Stimulated activated CD4-positive, alpha-beta T cell treated with anti-CD3 and anti-CD28 coated beads, Interleukin-2, amount 100 ng/mL, for 48 hours (primary cell): ENCODE data around the gene DDX24.

Experiments used
- DNase-seq, 2 donors: peaks; one replicate each; pipeline ENCODE4 v3.0.0-alpha.2; 2020

The DDX24 gene

DNA sequence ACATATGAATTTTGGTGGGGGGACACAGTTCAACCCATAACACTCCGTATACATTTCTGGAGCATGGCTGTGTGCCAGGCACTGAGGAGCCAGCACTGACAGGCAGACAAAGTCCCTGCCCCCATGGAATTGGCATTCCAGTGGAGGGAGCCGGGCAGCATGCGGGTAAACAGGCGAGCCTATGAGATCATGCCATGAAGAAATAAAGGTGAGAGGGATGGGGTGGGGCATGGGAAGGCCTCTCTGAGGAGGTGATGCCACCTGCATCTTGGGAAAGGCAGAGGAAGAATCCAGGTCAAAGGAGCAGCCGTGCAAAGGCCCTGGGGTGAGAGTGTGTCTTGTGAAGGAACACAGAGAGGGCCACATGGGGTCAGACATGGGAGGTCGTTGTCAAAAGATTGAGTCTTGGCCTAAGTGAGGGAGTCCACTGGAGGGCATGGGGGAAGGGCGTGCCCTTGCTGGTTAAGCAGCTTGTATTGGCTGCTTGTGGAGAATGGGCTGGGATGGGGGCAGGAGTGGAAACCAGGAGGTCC, 51.3 kb downstream of the DDX24 start:
- DNase-seq = no peak

DNA sequence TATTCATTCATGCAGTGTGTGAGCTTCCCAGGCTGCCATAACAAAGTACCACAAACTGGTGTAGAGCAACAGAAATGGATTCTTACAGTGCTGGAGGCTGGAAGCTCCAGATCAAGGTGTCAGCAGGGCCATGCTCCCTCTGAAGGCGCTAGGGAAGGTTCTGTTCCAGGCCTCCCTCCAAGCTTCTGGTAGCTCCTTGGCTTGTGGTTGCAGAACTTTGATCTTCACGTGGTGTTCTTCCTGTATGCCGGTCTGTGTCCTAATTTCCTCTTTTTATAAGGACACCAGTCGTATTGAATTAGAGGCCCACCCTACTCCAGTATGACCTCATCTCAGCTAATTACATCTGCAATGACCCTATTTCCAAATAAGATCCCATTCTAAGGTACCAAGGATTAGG, 51.7 kb downstream of the DDX24 start:
- DNase-seq = no peak

DNA sequence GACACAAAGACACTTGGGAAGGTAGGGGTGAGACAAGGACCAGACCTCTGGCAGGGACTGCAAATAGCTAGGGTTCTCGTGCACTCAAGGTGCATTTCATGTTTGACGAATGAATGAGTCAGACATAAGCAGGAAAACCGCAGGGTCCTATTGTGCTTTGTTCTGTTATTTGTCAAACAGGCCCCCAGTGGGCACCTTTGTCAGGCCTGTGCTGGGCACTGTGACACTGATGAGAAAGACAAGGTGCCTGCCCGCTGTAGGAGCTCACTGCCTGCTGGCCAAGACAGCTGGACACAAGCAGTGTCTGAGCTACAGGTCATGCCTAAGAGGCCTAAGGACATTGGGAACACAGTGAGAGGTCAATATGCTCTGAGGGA, 52.6 kb downstream of the DDX24 start:
- peak in 1 of 2 donors; percentile 23 for DNase-seq

DNA sequence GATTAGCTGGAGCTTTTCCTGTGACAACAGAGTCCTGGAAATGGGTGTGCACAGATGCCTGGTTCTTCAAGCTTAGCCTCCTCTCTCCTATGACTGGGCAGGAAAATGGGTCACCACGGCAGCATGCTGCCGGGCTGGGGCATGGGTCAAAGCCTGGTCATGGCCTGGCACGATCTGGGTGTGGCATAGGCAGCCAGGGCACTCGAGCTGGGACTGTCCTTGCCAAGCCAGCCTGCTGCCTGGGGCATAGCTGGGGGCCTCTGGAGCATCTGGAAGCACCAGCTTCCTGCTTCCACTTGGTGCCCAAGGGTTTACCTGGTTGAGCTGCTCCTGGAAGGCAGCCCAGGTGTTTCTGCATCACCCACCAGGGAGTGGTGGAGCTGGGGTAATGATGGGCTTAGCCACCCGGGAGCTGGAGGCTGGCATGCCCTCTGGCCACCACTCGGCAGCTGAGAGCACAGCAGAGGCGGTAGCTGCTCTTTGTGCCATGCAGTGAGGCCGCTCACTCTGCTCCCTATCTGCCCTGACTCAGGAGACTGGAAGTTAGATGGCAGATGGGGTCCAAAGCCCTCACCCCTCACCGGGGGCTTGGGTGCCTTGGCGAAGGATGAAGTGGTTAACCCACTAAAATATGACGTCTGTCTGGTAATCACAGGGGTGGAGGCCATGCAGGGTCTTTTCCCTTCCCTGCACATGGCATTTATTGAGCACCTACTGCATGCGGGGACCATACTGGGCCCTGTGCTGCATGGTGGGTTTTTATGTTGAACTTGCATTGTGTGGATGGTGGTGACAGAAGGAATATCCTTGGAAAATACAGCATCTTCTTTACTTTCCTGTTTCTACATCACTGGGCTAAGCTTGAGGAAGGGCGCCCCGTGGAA, 53.2 kb downstream of the DDX24 start:
- DNase-seq = no peak

DNA sequence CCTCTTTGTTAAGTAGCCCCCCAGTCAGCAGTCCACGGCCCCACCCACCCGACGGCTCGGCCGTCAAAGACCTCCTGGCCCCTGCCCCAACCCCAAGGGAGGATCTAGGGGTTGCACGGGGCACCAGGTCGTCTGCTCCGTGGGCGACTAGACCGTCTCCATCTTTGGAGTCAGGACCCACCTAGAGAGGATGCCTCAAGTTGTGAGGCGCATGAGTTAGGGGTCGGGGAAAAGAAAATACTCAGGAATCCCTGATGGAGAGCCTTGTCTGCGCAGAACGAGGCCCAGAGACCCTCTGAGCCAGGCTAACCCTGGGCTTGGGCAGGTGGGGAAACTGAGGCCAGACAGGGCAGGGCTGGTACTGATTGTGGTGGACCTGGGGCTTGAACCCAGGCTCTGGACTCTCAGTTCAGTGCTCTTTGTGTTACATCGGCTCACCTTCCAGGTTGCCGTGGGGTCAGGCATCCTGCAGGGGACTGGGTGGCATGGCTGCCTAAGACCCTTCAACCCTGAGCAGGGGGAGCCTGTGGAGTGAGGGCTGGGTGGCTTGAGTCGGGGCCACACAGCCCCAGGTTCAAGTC, 54.0 kb downstream of the DDX24 start:
- no peak for DNase-seq

DNA sequence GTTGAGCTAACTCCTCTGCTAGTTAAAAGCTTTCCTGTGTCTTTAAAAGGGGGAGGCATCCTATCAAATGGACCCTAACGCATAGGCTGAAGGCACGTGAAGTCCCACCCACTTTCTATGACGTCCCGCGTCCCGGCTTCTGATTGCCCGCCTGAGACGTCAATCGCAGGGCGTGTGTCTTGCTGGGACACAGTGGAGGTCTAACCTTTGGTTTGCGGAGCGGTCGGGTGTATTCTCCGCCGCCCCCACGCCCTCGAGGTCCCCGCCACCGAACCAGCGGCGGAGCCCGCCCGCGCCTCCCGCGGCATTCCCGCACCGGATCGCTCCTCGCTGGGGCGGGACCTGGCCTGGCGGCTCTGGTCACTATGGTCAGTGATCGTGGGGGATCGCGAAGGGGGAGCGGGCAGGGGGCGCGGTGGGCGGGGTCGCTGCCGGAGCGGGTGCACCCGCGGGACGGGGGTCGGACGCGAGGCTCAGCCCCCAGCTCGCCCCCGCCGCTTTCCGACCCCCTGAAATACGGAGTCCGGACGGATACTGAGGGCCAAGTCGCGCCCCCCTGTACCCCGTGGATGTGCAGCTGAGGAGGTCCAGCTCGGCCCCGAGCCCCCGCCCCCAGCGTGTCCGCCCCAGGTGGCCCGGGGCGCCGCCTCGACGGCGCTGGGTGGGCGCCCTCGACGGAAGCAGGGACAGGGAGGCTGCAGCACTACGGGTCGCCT, 54.7 kb downstream of the DDX24 start, which contains the start of gene OTUB2:
OTUB2 (plus strand) TSS at position 168 of the 716 bp plus-strand sequence; CDS start at position 366, 198 bp downstream.
- DNase-seq = peak; percentile 95 to 96

DNA sequence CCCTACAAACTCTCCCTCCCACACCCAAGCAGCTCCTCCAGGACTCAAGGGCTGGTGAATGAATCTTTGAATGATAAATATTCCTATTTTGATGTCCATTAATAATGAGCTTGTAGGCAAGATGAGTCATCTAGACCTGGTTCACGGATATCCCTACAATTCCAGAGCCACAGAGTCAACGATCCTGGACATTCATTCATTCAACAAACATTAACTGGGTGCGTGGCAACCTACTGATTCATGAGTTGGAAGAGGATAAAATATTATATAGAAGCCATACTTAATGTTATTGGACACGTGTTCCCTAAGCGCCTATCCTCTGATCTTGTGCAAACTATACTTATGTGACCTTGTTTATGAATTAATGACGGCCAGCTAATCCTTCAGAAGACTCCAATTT, 55.3 kb downstream of the DDX24 start:
- DNase-seq = no peak

DNA sequence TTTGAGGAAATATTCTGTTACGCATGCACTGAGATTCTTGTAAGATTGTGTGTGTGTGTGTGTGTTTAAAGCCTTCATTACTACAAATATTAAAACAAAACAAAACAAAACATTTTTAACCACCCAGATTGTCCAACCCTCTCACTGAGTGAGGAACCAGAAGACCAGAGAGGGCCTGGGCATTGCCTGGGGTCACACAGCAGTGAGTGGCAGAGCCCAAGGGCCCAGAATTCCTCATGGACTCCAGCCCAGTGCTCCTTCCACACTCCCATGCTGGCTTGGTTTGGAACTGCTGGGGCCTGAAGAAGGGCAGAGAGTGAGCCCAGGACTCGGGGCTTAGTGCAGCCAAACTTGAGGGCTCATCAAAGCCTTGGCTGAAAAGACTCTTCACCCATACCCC, 56.5 kb downstream of the DDX24 start:
- DNase-seq = no peak

DNA sequence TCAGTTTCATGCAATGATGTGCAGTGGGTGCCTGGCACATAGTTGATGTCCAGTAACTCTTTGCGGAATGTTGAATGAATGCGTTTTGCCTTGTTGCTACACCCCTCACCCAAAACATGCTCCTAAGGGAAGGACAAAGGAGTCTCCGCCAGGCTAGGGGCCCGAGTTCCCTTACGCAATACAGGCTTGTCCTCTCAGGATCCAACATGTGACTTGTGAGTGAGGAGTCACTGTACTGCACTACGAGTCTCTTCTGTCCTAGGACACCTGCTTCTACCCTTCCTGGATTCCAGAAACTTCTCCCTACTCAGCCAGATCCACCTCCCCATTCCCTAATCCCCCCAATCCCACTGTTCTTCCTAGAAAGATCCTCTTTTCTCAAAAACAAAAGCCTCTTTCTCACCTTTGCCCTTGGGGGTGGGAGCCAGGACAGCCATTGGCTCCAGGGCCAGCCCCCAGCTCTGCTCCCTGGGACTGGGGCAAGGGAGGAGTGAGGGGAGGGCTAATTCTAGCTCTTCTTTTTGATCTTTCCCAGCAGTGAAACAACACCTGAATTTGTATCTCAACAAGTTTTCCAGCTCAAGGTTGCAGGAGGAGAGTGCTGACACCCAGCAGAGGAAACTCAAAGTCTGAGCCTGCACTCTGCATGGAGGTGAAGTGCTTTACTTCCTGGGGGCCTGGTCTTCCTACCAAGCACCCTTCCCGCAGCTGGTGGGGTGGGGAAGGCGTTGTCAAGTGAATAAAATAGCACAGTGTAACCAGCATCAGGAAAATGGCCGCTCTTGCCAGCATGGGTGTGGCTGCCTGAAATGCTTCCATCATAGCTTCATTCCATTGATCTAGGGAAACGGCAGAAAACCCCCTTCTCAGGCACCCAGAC, 58.2 kb downstream of the DDX24 start:
- DNase-seq = no peak

DNA sequence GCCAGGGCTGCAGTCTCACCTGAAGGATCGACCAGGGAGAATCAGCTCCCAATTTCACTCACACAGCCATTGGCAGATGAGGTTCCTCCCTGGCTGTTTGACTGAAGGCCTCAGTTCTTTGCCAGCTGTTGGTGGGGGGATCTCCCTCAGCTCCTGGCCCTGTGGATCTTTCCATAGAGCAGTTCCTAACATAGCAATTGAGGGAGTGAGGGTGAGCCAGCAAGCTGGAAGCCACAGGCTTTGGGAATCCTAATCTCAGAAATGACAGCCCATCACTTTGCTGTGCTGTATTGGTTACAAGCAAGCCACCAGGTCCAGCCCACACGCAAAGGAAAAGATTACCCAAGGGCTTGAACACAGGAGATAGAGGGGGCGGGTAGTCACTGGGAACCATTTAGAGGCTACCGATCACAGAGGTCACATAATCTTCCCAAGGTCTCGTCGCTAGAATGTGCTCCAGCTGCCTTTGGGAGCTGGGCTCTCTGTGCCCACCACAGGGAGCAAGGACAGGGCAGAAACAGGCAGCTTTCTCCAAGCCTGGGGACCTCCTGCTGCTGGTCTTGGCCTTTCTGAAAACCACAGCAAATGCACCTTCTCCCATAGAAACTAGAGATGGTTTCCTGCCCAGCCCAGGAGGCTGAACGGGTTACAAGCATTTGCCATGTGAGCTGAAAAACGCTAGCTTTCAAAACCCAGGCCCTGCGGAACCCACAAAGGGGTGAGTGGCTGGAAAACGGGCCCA, 59.4 kb downstream of the DDX24 start:
- DNase-seq = no peak

DNA sequence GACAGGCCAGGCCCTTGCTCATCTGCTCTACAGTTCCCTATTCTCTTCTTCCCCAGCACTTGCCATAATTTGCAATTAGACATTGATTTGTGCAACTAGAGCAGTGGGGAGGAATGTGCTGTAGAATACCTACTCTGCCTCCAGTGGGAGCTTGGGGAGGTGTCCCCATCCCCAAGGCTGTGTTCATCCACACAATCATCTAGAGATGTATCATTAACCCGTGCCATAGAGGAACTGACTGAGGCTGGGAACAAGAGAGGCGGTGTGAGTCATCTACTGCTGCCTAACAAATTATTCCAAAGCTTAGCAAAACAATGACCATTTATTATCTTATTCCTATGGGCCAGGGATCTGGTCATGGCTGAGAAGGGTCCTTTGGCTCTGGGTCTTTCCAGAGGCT, 60.0 kb downstream of the DDX24 start:
- DNase-seq = no peak

DNA sequence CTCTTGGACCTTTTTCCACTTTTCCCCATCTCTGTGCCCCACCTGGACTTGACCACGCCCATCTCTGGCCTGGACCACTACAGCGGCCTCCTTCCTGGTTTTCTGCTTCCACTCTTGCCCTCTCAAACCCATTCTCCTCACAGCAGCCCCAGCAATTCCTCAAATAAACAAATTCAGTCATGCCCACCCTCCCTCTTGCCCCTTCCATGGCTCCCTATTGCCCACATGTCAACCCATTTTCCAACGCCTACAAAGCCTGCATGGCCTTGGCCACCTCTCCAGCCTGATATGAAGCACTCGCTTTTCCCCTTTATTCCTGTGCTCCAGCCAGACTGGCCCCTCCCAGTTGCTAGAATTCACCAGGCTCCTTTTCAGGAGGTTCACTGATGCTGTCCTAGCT, 60.7 kb downstream of the DDX24 start:
- DNase-seq = no peak

DNA sequence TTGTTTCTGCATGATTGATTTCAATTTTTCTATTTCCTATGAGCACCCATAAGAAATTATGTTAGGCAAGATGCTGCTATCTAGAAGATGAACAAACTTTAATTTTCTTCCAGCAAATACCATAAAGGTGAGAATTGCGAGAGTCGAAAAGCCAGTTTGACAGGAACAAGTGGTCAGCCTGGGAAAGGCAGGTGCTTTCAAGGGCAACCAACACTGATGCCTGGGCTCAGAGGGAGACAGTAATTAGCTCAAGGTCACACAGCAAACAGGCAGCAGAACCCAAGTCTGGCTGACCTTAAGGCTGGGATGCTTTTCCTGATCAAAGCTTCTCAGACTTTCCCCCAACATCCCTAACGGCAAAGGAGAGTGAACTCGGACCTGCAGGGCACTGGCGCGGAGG, 61.7 kb downstream of the DDX24 start:
- no peak for DNase-seq

DNA sequence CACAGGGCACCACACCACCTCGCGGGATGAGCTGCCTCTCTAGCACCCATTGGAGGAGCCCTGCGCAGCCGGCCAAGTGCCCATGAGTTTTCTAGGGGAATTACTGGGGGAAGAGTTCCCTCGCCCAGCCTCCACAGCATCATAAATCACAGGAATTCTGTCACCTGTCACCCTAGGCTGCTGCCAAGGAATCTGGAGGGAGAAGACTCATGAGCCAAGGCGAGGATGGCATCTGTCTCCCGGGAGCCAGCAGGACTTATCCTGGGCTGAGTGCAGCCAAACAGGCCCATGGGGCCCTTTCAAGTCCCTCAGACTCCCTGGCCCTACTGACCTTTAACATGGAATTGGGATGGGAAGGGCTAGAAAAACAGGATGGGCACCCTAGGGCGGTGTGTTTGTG, 62.7 kb downstream of the DDX24 start:
- DNase-seq = no peak

DNA sequence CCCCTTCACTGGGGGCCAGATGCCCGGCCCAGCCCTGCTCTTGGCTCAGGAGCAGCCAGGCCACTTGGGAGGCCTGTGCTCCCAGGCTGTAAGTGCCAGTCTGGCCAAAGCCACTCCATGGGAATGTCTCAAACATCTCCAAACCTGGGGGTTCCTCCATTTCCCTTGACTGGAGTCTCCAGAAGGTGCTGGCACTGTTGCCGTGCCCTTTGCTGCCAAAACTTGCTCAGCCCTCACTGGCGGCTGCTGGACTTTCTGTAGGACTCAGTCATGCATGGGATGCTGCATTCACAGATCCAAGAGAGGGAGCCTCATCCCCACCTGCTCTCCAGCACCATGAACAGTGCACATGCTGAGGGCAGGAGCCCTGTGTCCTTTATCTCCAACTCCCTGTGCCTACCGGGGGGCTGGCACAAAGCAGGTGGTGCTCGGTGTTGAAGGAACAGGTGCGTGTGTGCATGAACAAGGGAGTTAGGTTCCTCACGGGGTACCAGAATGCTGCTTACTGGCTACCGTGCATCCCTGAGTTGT, 64.5 kb downstream of the DDX24 start:
- DNase-seq = no peak

DNA sequence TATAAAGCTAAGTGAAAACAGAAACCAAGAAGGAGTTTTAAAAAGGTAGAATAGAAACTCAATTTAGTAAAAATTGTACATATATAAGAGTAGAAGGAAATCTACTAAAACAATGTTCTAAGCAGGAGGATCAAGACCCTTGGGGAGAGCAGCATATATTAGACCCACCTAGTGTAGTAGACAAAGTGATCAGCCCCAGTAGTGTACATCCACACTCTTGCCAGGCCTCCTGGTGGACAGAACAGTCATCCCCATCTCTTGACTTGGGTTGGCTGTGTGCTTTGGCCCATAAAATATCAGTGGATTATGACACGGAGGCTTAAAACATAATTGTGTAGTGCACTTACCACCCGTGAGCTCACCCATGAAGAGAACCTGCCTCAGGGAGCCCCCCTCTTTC, 65.8 kb downstream of the DDX24 start:
- DNase-seq = no peak

DNA sequence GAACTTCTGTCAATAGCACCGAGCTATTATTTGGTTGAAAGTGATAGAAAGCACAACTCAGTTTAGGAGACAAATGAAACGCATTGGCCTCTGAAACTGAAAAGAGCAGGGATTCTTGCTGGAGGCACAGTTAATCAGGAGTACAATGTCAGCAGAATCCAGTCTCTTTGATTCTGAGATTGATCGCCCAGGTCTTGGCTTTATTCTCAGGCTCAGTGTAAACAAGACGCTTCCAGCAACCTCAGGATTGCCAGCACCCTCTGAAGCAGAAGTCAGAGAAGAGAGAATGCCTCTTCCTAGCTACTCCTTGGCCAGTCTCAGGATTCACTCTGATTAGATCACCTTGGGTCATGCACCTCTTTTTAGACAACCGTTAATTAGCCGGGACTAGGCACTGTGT, 66.6 kb downstream of the DDX24 start:
- no peak for DNase-seq

DNA sequence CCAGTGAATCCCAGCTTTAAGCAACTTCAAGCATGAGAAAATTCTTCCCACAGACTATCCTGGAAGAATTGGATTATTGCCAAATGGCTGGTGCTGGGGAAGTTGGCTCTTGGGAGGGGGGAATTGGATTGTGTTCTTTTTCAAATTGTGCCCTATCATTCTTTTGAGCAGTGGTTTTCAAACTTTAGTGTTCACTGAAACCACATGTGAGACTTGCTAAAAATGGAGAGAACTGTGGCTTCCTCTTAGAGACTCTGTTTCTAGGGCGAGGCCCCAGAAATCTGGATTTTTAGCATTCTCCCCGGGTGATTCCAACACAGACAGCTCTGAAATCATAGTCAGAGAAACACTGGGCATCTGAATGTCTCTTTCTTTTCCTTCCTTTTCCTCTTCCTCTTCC, 69.2 kb downstream of the DDX24 start:
- no peak for DNase-seq

DNA sequence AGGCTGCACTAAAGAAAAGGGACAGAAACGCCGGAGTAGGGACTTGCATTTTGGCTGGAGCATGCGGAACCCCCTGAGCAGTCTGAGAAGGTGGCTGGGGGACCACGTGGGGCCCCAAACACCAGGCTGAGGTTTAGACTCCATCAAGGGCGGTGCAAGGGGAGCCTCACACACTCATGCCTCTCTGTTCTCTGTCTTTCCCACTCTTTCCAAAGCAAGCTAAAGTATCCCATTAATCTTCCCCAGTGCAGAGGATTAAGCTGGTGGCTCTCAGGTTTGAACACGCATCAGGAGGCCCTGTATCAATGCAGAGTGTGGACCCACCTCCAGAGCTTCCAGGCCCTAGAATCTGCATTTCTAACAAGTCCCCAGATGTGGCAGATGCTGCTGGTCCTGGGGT, 70.4 kb downstream of the DDX24 start:
- no peak for DNase-seq

DNA sequence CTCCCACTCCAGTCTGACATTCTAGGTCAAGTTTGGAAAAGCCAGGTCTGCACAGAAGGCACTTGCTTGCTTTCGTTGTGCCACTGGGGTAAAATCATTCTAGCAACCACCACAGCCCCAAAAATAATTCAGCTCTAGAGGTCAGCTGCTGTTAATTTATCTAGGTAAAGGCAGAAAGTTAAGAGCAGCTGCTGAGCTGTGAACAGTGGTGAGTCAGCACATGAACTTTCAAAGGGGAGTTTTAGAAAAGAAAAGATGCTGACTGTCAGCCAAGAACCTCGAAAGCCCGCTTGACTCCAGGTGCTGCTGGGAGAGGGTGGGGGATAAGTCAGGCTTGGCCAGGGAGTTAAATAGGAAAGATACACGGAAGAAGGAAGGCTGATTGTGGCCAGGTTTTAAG, 71.2 kb downstream of the DDX24 start:
- no peak for DNase-seq

DNA sequence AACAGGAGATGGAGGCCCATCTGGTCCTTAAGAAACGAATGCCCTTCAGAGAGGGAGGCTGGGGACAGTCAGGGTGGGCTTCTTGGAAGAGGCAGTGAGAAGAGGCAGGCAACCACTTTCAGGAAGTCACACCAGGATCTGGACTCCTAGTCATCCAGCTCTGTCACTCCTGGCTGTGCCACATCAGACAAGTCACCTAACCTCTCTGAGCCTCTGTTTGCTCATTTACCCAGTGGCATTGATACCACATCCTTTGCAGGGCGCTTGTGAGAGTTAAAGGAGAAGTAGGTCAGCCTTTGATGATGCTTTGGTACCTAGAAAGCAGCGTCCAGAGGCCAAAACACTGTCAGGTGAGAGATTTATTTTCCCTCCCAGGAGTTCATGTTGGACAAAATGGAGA, 72.8 kb downstream of the DDX24 start:
- DNase-seq = no peak
